K562 (cell line): ENCODE results near the gene PPP6R3.

Source experiments
- ETV6 ChIP-seq, 3 experiments: fragments of 150-350 bp in 1 of 3; sonication (generic) in 1 of 3; formaldehyde crosslinking in 1 of 3; IDR thresholded peaks; 2 replicates each; pipeline versions ENCODE4 v1.6.1 to v1.8.0; 2014 to 2022; ENCODE audit warnings: borderline replicate concordance in 2 of 3, low read depth in 2 of 3, antibody characterized with exemption in 1 of 3, low read length in 1 of 3, mild to moderate bottlenecking in 1 of 3, missing genetic modification reagents in 1 of 3
- GABPA ChIP-seq: fragments of 200-800 bp; sonication (Bioruptor generic); conservative IDR thresholded peaks from 2 replicates; pipeline ENCODE4 v1.6.1; 2016; ENCODE audit warnings: low read depth, missing genetic modification characterization, missing compliant biosample characterization
- PML ChIP-seq: IDR thresholded peaks from 2 replicates; pipeline ENCODE4 v1.6.1; 2012; ENCODE audit warnings: low read length, inconsistent platforms
- POLR2A ChIP-seq: fragments of 450-650 bp; conservative IDR thresholded peaks from 2 replicates; pipeline ENCODE4 v1.6.1; 2016
- POLR2AphosphoS5 ChIP-seq: IDR thresholded peaks from 2 replicates; pipeline ENCODE4 v1.6.1; 2011; ENCODE audit warnings: mild to moderate bottlenecking, low read depth, low read length, moderate library complexity; ENCODE audit not compliant: control insufficient read depth, insufficient read depth
- POU5F1 ChIP-seq: fragments of 150-350 bp; IDR thresholded peaks from 2 replicates; pipeline ENCODE4 v1.6.1; 2014; ENCODE audit warnings: borderline replicate concordance, low read length, low read depth, mild to moderate bottlenecking; ENCODE audit not compliant: partially characterized antibody
- TF ChIP-seq, protein P1 (sequence below): sonication (generic); formaldehyde crosslinking; IDR thresholded peaks from 2 replicates; pipeline ENCODE4 v1.8.0; 2022; ENCODE audit warnings: missing genetic modification reagents, mild to moderate bottlenecking, borderline replicate concordance

DNA sequence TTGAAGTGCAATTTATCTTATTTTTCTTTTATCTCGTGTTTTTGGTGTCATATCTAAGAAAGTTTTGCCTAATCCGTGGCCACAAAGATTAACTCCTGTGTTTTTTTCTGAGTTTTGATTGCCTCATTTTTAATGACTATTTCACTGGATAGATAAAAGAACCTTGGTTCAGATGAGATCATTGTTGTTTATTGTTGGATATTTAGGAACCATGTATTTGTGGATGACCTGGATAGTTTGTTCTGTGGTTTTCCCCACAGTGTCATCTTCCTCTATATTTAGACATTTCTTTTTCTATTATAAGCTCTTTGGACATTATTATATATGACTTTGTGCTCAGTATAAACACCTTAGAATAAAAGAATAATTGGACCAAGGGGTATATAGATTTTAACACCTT lies 37.2 kb downstream of the PPP6R3 start:
- TF ChIP-seq, protein P1, sequence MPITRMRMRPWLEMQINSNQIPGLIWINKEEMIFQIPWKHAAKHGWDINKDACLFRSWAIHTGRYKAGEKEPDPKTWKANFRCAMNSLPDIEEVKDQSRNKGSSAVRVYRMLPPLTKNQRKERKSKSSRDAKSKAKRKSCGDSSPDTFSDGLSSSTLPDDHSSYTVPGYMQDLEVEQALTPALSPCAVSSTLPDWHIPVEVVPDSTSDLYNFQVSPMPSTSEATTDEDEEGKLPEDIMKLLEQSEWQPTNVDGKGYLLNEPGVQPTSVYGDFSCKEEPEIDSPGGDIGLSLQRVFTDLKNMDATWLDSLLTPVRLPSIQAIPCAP (CRISPR knock-in tag) = no peak
- TF ChIP-seq POLR2A = no peak
- TF ChIP-seq POLR2AphosphoS5 = no peak
- no peak for TF ChIP-seq ETV6 (IDR thresholded peaks at IDR 0.05; ENCODE audit: borderline replicate concordance in 1 of 2, low read depth in 2 of 2, low read length in 1 of 2)
- no peak for TF ChIP-seq ETV6 (CRISPR knock-in tag; IDR thresholded peaks at IDR 0.05; ENCODE audit: borderline replicate concordance)
- no peak for TF ChIP-seq GABPA (tag)
- TF ChIP-seq PML = no peak
- no peak for TF ChIP-seq POU5F1
